B cell (primary cell): ENCODE measurements around the gene NLGN1. TPM values are rescaled to one million over a fixed set of nuclear protein-coding genes. Genes with fewer than 3 reads are reported as not detected.

Experiments used
- ATAC-seq: fragments of 200-7000 bp; cut with Tn5 transposase; one replicate; pipeline ENCODE4 v1.10.0; 2021; ENCODE audit warnings: low read depth, mild to moderate bottlenecking, moderate number of reproducible peaks, moderate library complexity
- CTCF ChIA-PET: fragments of 350-600 bp; sonication (Branson Sonifier 250); formaldehyde crosslinking; loops from one replicate; lab custom pipeline; 2021; ENCODE audit warnings: antibody characterized with exemption, inconsistent platforms; lab: Charles Lee
- POLR2A ChIA-PET: fragments of 350-600 bp; sonication (Branson Sonifier 250); formaldehyde crosslinking; loops from one replicate; lab custom pipeline; 2021; ENCODE audit warnings: antibody characterized with exemption; lab: Charles Lee
- DNase-seq: peaks from one replicate; pipeline ENCODE4 v3.0.0; 2013
- H2AFZ ChIP-seq: 2 replicates; pipeline ENCODE4 v1.6.1; 2012; ENCODE audit warnings: mild to moderate bottlenecking, low read depth, low read length; ENCODE audit not compliant: insufficient read depth, poor library complexity, severe bottlenecking
- H3K27ac ChIP-seq, 2 donors: 1 replicate in 1 of 2; 2 replicates in 1 of 2; pipeline ENCODE4 v1.5.1; 2012 to 2013; ENCODE audit warnings: low read length in 2 of 2, mild to moderate bottlenecking in 2 of 2, moderate library complexity in 1 of 2
- H3K27me3 ChIP-seq, 4 experiments: fragments of 200-600 bp in 1 of 4; sonication (generic) in 1 of 4; replicated peaks in 1 of 4; 1 replicate in 2 of 4; 2 replicates in 2 of 4; pipeline versions ENCODE4 v1.6.1 to v1.7.0; 2013 to 2016; ENCODE audit warnings: low read length in 3 of 4, mild to moderate bottlenecking in 2 of 4, mixed read lengths in 1 of 4, moderate library complexity in 1 of 4; ENCODE audit not compliant: insufficient read depth in 4 of 4, control insufficient read depth in 3 of 4; ENCODE audit errors: control extremely low read depth in 1 of 4
- H3K36me3 ChIP-seq, 2 experiments: replicated peaks in 1 of 2; 1 replicate in 1 of 2; 2 replicates in 1 of 2; pipeline versions ENCODE4 v1.6.1 to v1.7.1; 2013; ENCODE audit warnings: low read length in 1 of 2; ENCODE audit not compliant: insufficient read depth in 2 of 2, control insufficient read depth in 1 of 2; ENCODE audit errors: control extremely low read depth in 1 of 2, extremely low read depth in 1 of 2
- H3K4me1 ChIP-seq, 2 donors: fragments of 200-600 bp in 1 of 2; sonication (generic) in 1 of 2; 1 replicate in 1 of 2; 2 replicates in 1 of 2; pipeline versions ENCODE4 v1.5.1 to v1.6.1; 2013 to 2017; ENCODE audit warnings: low read length in 2 of 2; ENCODE audit not compliant: control insufficient read depth in 2 of 2, insufficient read depth in 2 of 2
- H3K4me2 ChIP-seq: replicated peaks from 2 replicates; pipeline ENCODE3; 2012; ENCODE audit warnings: mild to moderate bottlenecking, low read depth, low read length; ENCODE audit not compliant: poor library complexity, severe bottlenecking
- H3K4me3 ChIP-seq, 5 experiments: fragments of 200-600 bp in 1 of 5; sonication (generic) in 1 of 5; 1 replicate in 3 of 5; 2 replicates in 2 of 5; pipeline versions ENCODE4 v1.5.1 to v1.7.0; 2011 to 2016; ENCODE audit warnings: low read length in 4 of 5, mild to moderate bottlenecking in 4 of 5, low read depth in 2 of 5, control low read depth in 1 of 5, moderate library complexity in 1 of 5; ENCODE audit not compliant: insufficient read depth in 1 of 5; ENCODE audit errors: control extremely low read depth in 1 of 5, extremely low read depth in 1 of 5
- H3K79me2 ChIP-seq: fragments of 200-600 bp; sonication (generic); one replicate; pipeline ENCODE4 v1.6.0; 2016; ENCODE audit warnings: low read length; ENCODE audit not compliant: control insufficient read depth, insufficient read depth
- H3K9ac ChIP-seq: fragments of 200-600 bp; sonication (generic); 2 replicates; pipeline ENCODE4 v1.6.1; 2017; ENCODE audit warnings: mild to moderate bottlenecking, low read length, moderate library complexity
- H3K9me3 ChIP-seq, 3 donors: one replicate each; pipeline versions ENCODE4 v1.6.1 to v1.7.1; 2013; ENCODE audit warnings: low read length in 2 of 3; ENCODE audit not compliant: control insufficient read depth in 2 of 3, insufficient read depth in 1 of 3; ENCODE audit errors: control extremely low read depth in 1 of 3
- H4K20me1 ChIP-seq: 2 replicates; pipeline ENCODE4 v1.6.0; 2012; ENCODE audit warnings: mild to moderate bottlenecking, low read length; ENCODE audit not compliant: insufficient read depth, control insufficient read depth, poor library complexity, severe bottlenecking
- H3K27ac Mint-ChIP-seq: one replicate; pipeline ENCODE4 v1.8.0; 2021; ENCODE audit warnings: mixed read lengths
- H3K27me3 Mint-ChIP-seq: one replicate; pipeline ENCODE4 v1.8.0; 2021; ENCODE audit warnings: mixed read lengths
- H3K4me1 Mint-ChIP-seq: one replicate; pipeline ENCODE4 v1.8.0; 2021; ENCODE audit warnings: mixed read lengths
- H3K4me3 Mint-ChIP-seq: one replicate; pipeline ENCODE4 v1.8.0; 2021; ENCODE audit warnings: mixed read lengths
- H3K9me3 Mint-ChIP-seq: one replicate; pipeline ENCODE4 v1.8.0; 2022; ENCODE audit warnings: mixed read lengths; ENCODE audit not compliant: insufficient read depth
- CTCF ChIP-seq: fragments of 200-600 bp; IDR thresholded peaks from one replicate; pipeline ENCODE4 v1.8.0; 2022; ENCODE audit warnings: antibody characterized with exemption, mild to moderate bottlenecking
- EZH2 ChIP-seq: IDR thresholded peaks from 2 replicates; pipeline ENCODE4 v1.6.1; 2012; ENCODE audit warnings: borderline replicate concordance, low read depth, mild to moderate bottlenecking, moderate library complexity, low read length; ENCODE audit not compliant: insufficient read depth, poor library complexity, severe bottlenecking
- WGBS: methylation state at CpG from one replicate; pipeline ENCODE4 v1.1.5; 2013; ENCODE audit warnings: missing lambda C conversion rate; ENCODE audit not compliant: insufficient coverage; 5-methylcytosine and 5-hydroxymethylcytosine counted together
- intact Hi-C: fragments of 100-400 bp; cut with micrococcal nuclease; formaldehyde crosslinking; loops from one replicate; pipeline ENCODE4 v1.10.0; 2022
- polyA plus RNA-seq: library from polyadenylated mRNA; depleted of rRNA; stranded (reverse); fragments of >200 nt; gene quantifications from 2 replicates; pipeline ENCODE4 v1.2.3, GENCODE V29; 2012
- total RNA-seq, 2 donors: library from RNA; stranded (reverse); fragments of 120-200 nt in 1 of 2; gene quantifications; 1 replicate in 1 of 2; 2 replicates in 1 of 2; pipeline versions ENCODE4 v1.2.3 to v1.2.4, GENCODE V29; 2013 to 2022

Gene NLGN1
- total and polyA plus RNA-seq, 2 donors (not counting 1 experiment from before 2014, with no cell fraction given), result not detected

GRCh38 chr3:173473237-173473636 is 75.7 kb downstream of the NLGN1 start:
- Histone ChIP-seq H3K9me3 (peaks cover 0 to 1% (median 0%) of the 10 kb centered on the region in 3 donors), H3K79me2 (no peaks in the 10 kb centered on the region), H3K9ac (no peak overlapping the region), H4K20me1 (no peaks in the 10 kb centered on the region), H3K27me3 (no peaks in the 10 kb centered on the region), H2AFZ (no peak overlapping the region), H3K4me1 (no peaks in the 10 kb centered on the region), H3K4me3 (no peak overlapping the region), H3K36me3 (no peaks in the 10 kb centered on the region), H3K4me2 (no peak overlapping the region), H3K27ac (no peak overlapping the region)
- POLR2A ChIA-PET, result no interaction called here
- intact Hi-C loops, result no loop called here
- DNase-seq (no peak), ATAC-seq (no peak)
- no CpG with 5 or more reads among the region's 1 CpG for WGBS
- Mint-ChIP-seq H3K27ac (no peak overlapping the region), H3K4me3 (no peak overlapping the region), H3K4me1 (no peaks in the 10 kb centered on the region), H3K27me3 (no peaks in the 10 kb centered on the region), H3K9me3 (peaks cover 2% of the 10 kb centered on the region)
- TF ChIP-seq EZH2, result no peak
- TF ChIP-seq CTCF, result no peak
- CTCF ChIA-PET, result no interaction called here

GRCh38 chr3:173479301-173479700 is 81.8 kb downstream of the NLGN1 start:
- Histone ChIP-seq H3K4me2 (no peak overlapping the region), H2AFZ (no peak overlapping the region), H3K9me3 (peaks cover 0 to 4% (median 1%) of the 10 kb centered on the region in 3 donors), H3K27ac (no peak overlapping the region), H4K20me1 (no peaks in the 10 kb centered on the region), H3K4me1 (no peaks in the 10 kb centered on the region), H3K9ac (no peak overlapping the region), H3K79me2 (no peaks in the 10 kb centered on the region), H3K36me3 (no peaks in the 10 kb centered on the region), H3K4me3 (no peak overlapping the region), H3K27me3 (no peaks in the 10 kb centered on the region)
- CTCF ChIA-PET, result no interaction called here
- Mint-ChIP-seq H3K27ac (no peak overlapping the region), H3K4me1 (no peaks in the 10 kb centered on the region), H3K9me3 (peaks cover 2% of the 10 kb centered on the region), H3K27me3 (no peaks in the 10 kb centered on the region), H3K4me3 (no peak overlapping the region)
- DNase-seq (no peak), ATAC-seq (no peak)
- TF ChIP-seq EZH2 (no peak), CTCF (no peak)
- intact Hi-C loops, result no loop called here
- 88% methylated on average over 1 of the region's 2 CpGs for WGBS
- POLR2A ChIA-PET, result no interaction called here
